T-helper 17 cell (primary cell): ENCODE measurements around the gene BBS4. TPM values are rescaled to one million over a fixed set of nuclear protein-coding genes. Genes with fewer than 3 reads are reported as not detected.
"Not testable (repeated sequence)": the region's sequence is repeated elsewhere in the genome, so short reads cannot be mapped to it uniquely, and the experiment has no call there.

Experiments used
- ATAC-seq: fragments of 150-1000 bp; cut with Tn5 transposase; 2 replicates; pipeline ENCODE4 v1.10.0; 2021; ENCODE audit warnings: mild to moderate bottlenecking, moderate library complexity
- DNase-seq, 3 donors: peaks; one replicate each; pipeline versions ENCODE4 v3.0.0 to v3.0.0-alpha.2; 2020 to 2021
- H3K9me3 ChIP-seq: one replicate; pipeline ENCODE4 v1.7.0; 2013; ENCODE audit warnings: low read length, mild to moderate bottlenecking; ENCODE audit not compliant: control insufficient read depth, poor library complexity, severe bottlenecking
- H3K27ac Mint-ChIP-seq: one replicate; pipeline ENCODE4 v1.8.0; 2022; ENCODE audit warnings: mild to moderate bottlenecking, moderate library complexity, mixed read lengths
- H3K27me3 Mint-ChIP-seq: one replicate; pipeline ENCODE4 v1.8.0; 2022; ENCODE audit warnings: mixed read lengths
- H3K36me3 Mint-ChIP-seq: one replicate; pipeline ENCODE4 v1.8.0; 2022; ENCODE audit warnings: low read depth, mixed read lengths
- H3K4me1 Mint-ChIP-seq: one replicate; pipeline ENCODE4 v1.8.0; 2022; ENCODE audit warnings: mild to moderate bottlenecking, mixed read lengths
- H3K4me3 Mint-ChIP-seq: one replicate; pipeline ENCODE4 v1.8.0; 2022; ENCODE audit warnings: mild to moderate bottlenecking, moderate library complexity, mixed read lengths
- total RNA-seq, 4 donors: library from RNA in 2 of 4; stranded (reverse) in 2 of 4; gene quantifications; one replicate each; pipeline ENCODE4 v1.2.3 and lab custom pipeline; 2022 to 2026

BBS4 gene
- 1 to 10 TPM; 8.7 to 9.9 TPM for total RNA-seq
- 10.6 to 20.5 reads per million in 2 donors for total RNA-seq (lab: John Stamatoyannopoulos, UW)

GRCh38 chr15:72685925-72686794 lies at the start of gene BBS4, which contains the start of gene HIGD2B:
Gene BBS4 (plus strand): TSS chr15:72686207. CDS start chr15:72686228, 21 bp downstream.
Gene HIGD2B (minus strand): TSS chr15:72686182. CDS start chr15:72676374, 9,808 bp downstream.
- Mint-ChIP-seq H3K27ac (peak within 1 kb of the TSS; percentile 97), H3K4me3 (peak within 1 kb of the TSS; percentile 96), H3K36me3 (no peaks in the 10 kb centered on the region), H3K4me1 (peaks cover 13% of the 10 kb centered on the region), H3K27me3 (no peaks in the 10 kb centered on the region)
- peak; percentile 95 for ATAC-seq
- peak; percentile 63 to 71 (median 71) for DNase-seq
- H3K9me3 ChIP-seq, result no peaks in the 10 kb centered on the region

GRCh38 chr15:72636519-72637282 lies 49.3 kb upstream of the BBS4 start:
- not testable (repeated sequence) for H3K36me3 Mint-ChIP-seq, H3K4me1 Mint-ChIP-seq, H3K9me3 ChIP-seq, H3K27me3 Mint-ChIP-seq
- peak; percentile 73 for ATAC-seq
- Mint-ChIP-seq H3K27ac (peak overlapping the region; percentile 49), H3K4me3 (peak overlapping the region; percentile 81)
- DNase-seq, result peak; percentile 21 to 43 (median 41)

GRCh38 chr15:72639759-72640483 lies 46.1 kb upstream of the BBS4 start:
- H3K4me3 Mint-ChIP-seq, H3K27me3 Mint-ChIP-seq, H3K4me1 Mint-ChIP-seq, H3K27ac Mint-ChIP-seq, H3K36me3 Mint-ChIP-seq, DNase-seq, H3K9me3 ChIP-seq, ATAC-seq: not testable (repeated sequence)

GRCh38 chr15:72642271-72642670 lies 43.7 kb upstream of the BBS4 start:
- H3K4me1 Mint-ChIP-seq, H3K27ac Mint-ChIP-seq, ATAC-seq, H3K4me3 Mint-ChIP-seq, H3K27me3 Mint-ChIP-seq, H3K9me3 ChIP-seq, DNase-seq, H3K36me3 Mint-ChIP-seq: not testable (repeated sequence)

GRCh38 chr15:72648631-72649253 lies 37.3 kb upstream of the BBS4 start:
- DNase-seq, H3K36me3 Mint-ChIP-seq, H3K27ac Mint-ChIP-seq, H3K9me3 ChIP-seq, H3K27me3 Mint-ChIP-seq, ATAC-seq, H3K4me1 Mint-ChIP-seq, H3K4me3 Mint-ChIP-seq: not testable (repeated sequence)

GRCh38 chr15:72654397-72654796 lies 31.6 kb upstream of the BBS4 start, which contains the start of gene GOLGA6B:
Gene GOLGA6B (plus strand): TSS chr15:72654697. CDS start chr15:72654738, 41 bp downstream.
- not testable (repeated sequence) for ATAC-seq, H3K9me3 ChIP-seq, H3K4me1 Mint-ChIP-seq, DNase-seq, H3K4me3 Mint-ChIP-seq, H3K27ac Mint-ChIP-seq, H3K36me3 Mint-ChIP-seq, H3K27me3 Mint-ChIP-seq

GRCh38 chr15:72656014-72656413 lies 30.0 kb upstream of the BBS4 start:
- H3K4me1 Mint-ChIP-seq, H3K36me3 Mint-ChIP-seq, H3K27ac Mint-ChIP-seq, H3K4me3 Mint-ChIP-seq, DNase-seq, H3K9me3 ChIP-seq, H3K27me3 Mint-ChIP-seq, ATAC-seq: not testable (repeated sequence)

GRCh38 chr15:72661081-72661480 lies 24.9 kb upstream of the BBS4 start:
- H3K4me3 Mint-ChIP-seq, DNase-seq, H3K36me3 Mint-ChIP-seq, H3K27me3 Mint-ChIP-seq, H3K4me1 Mint-ChIP-seq, H3K27ac Mint-ChIP-seq, H3K9me3 ChIP-seq, ATAC-seq: not testable (repeated sequence)

- not testable (repeated sequence) for H3K27ac Mint-ChIP-seq, H3K27me3 Mint-ChIP-seq, H3K36me3 Mint-ChIP-seq, H3K4me3 Mint-ChIP-seq, H3K4me1 Mint-ChIP-seq, H3K9me3 ChIP-seq, DNase-seq, ATAC-seq
Measured at GRCh38 chr15:72663931-72664330, 22.1 kb upstream of the BBS4 start.

- H3K4me3 Mint-ChIP-seq, H3K36me3 Mint-ChIP-seq, H3K27me3 Mint-ChIP-seq, H3K4me1 Mint-ChIP-seq, ATAC-seq, H3K27ac Mint-ChIP-seq, H3K9me3 ChIP-seq, DNase-seq: not testable (repeated sequence)
Measured at GRCh38 chr15:72665706-72666105, 20.3 kb upstream of the BBS4 start.

GRCh38 chr15:72669803-72670202 lies 16.2 kb upstream of the BBS4 start:
- not testable (repeated sequence) for H3K4me1 Mint-ChIP-seq, H3K4me3 Mint-ChIP-seq, H3K9me3 ChIP-seq

GRCh38 chr15:72670656-72671352 lies 15.2 kb upstream of the BBS4 start:
- H3K4me3 Mint-ChIP-seq, result peak overlapping the region; percentile 70
- not testable (repeated sequence) for H3K27ac Mint-ChIP-seq, H3K36me3 Mint-ChIP-seq

More at GRCh38 chr15:72669803-72670202, 16.2 kb upstream of the BBS4 start:
- peaks cover 12% of the 10 kb centered on the region for H3K27me3 Mint-ChIP-seq
- not testable (repeated sequence) for ATAC-seq, H3K27ac Mint-ChIP-seq, H3K36me3 Mint-ChIP-seq, DNase-seq

More at GRCh38 chr15:72670656-72671352, 15.2 kb upstream of the BBS4 start:
- not testable (repeated sequence) for H3K4me1 Mint-ChIP-seq, H3K9me3 ChIP-seq
- ATAC-seq (peak; percentile 97), DNase-seq (peak; percentile 53 to 61 (median 53))
- peaks cover 17% of the 10 kb centered on the region for H3K27me3 Mint-ChIP-seq
